Endothelial cell of umbilical vein (primary cell): ENCODE data around the gene BCAR3.

Experiments
- EZH2 ChIP-seq: IDR thresholded peaks from 2 replicates; pipeline ENCODE4 v1.6.1; 2012; ENCODE audit warnings: borderline replicate concordance, low read depth, mild to moderate bottlenecking, moderate library complexity, low read length, inconsistent platforms; ENCODE audit not compliant: severe bottlenecking
- JUN ChIP-seq: IDR thresholded peaks from 2 replicates; pipeline ENCODE4 v1.6.1; 2011; ENCODE audit warnings: borderline replicate concordance, low read depth; ENCODE audit not compliant: insufficient read length, insufficient read depth
- MYC ChIP-seq: IDR thresholded peaks from one replicate; pipeline ENCODE4 v1.6.1; 2011; ENCODE audit warnings: mild to moderate bottlenecking, low read depth, low read length
- POLR2A ChIP-seq: IDR thresholded peaks from 2 replicates; pipeline ENCODE4 v1.6.1; 2012; ENCODE audit warnings: low read depth, mild to moderate bottlenecking, control low read depth, low read length
- POLR2AphosphoS5 ChIP-seq: IDR thresholded peaks from 2 replicates; pipeline ENCODE4 v1.6.1; 2012; ENCODE audit warnings: low read depth, mild to moderate bottlenecking, control low read depth, low read length, moderate library complexity; ENCODE audit not compliant: insufficient read depth
- TF ChIP-seq, protein P1 (sequence below), 2 donors: IDR thresholded peaks; 1 replicate in 1 of 2; 2 replicates in 1 of 2; pipeline ENCODE4 v1.5.1; 2011; ENCODE audit warnings: low read length in 2 of 2, mild to moderate bottlenecking in 2 of 2, moderate library complexity in 2 of 2, control low read depth in 1 of 2, inconsistent platforms in 1 of 2, low read depth in 1 of 2; ENCODE audit not compliant: insufficient read depth in 1 of 2; ENCODE audit errors: extremely low read depth in 1 of 2
- TF ChIP-seq, protein P2 (sequence below): IDR thresholded peaks from 2 replicates; pipeline ENCODE4 v1.6.1; 2011; ENCODE audit not compliant: insufficient read depth, insufficient read length

DNA sequence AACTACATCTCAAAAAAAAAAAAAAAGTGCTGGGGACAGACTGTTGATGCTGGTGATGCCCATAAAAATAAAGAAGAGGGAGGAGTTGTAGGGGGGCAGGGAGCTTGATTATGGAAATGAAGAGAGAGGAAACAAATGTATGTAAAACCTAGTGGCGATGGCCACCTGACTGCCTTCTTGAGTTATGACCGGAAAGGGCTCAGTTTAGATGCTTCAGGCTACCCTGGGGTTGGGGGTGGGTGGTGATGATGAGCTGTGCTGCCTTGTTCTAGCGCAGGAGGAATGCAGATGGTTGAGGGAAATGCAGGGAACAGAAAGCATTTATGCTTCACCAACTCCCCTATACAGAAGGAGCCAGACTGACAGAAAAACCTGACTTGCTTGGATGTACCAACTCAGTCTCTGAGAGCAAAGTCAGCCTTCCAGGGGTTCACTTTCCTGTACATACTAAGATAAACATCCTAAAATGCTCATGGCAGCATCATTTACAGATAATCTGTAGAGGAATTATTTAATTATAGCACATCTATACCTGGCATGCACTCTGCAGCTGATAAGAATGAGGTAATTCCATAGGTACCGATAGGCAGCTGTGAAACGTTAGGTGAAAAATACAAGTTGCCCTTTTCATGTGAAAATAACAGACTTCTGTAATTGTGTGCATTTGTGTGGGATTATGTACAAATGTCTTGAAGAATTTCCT, 8.0 kb upstream of the BCAR3 start:
- TF ChIP-seq, protein P1, sequence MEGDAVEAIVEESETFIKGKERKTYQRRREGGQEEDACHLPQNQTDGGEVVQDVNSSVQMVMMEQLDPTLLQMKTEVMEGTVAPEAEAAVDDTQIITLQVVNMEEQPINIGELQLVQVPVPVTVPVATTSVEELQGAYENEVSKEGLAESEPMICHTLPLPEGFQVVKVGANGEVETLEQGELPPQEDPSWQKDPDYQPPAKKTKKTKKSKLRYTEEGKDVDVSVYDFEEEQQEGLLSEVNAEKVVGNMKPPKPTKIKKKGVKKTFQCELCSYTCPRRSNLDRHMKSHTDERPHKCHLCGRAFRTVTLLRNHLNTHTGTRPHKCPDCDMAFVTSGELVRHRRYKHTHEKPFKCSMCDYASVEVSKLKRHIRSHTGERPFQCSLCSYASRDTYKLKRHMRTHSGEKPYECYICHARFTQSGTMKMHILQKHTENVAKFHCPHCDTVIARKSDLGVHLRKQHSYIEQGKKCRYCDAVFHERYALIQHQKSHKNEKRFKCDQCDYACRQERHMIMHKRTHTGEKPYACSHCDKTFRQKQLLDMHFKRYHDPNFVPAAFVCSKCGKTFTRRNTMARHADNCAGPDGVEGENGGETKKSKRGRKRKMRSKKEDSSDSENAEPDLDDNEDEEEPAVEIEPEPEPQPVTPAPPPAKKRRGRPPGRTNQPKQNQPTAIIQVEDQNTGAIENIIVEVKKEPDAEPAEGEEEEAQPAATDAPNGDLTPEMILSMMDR (IDR thresholded peaks at IDR 0.05; ENCODE audit: extremely low read depth in 1 of 2, insufficient read depth in 1 of 2, low read depth in 1 of 2, low read length in 2 of 2), result no peak
- TF ChIP-seq POLR2AphosphoS5, result no peak
- no peak for TF ChIP-seq EZH2
- TF ChIP-seq, protein P2, sequence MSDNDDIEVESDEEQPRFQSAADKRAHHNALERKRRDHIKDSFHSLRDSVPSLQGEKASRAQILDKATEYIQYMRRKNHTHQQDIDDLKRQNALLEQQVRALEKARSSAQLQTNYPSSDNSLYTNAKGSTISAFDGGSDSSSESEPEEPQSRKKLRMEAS, result no peak
- TF ChIP-seq POLR2A, result no peak
- no peak for TF ChIP-seq MYC
- TF ChIP-seq JUN, result no peak
